Stimulated activated CD8-positive, alpha-beta memory T cell treated with anti-CD3 and anti-CD28 coated beads, Interleukin-15, amount 100 ng/mL, for 4 hours (primary cell): Measurements from ENCODE around the gene SND1.
A peak's percentile ranks its signal among the peaks of the same experiment; 100 is the strongest.

Experiments used
- DNase-seq, 2 donors: peaks; one replicate each; pipeline ENCODE4 v3.0.0-alpha.2; 2020; ENCODE audit warnings: low read depth in 2 of 2

The SND1 gene

GRCh38 chr7:127651556-127652332 lies at the start of gene SND1:
SND1 (plus strand) TSS chr7:127652194; CDS start chr7:127652374, 180 bp downstream.
- peak; percentile 98 to 99 for DNase-seq

- DNase-seq: no peak
Measured at GRCh38 chr7:127608446-127608845, 43.5 kb upstream of the SND1 start.

- DNase-seq: no peak
Measured at GRCh38 chr7:127609297-127609696, 42.7 kb upstream of the SND1 start.

GRCh38 chr7:127612263-127612662 lies 39.7 kb upstream of the SND1 start:
- DNase-seq: no peak

GRCh38 chr7:127616724-127617123 lies 35.3 kb upstream of the SND1 start:
- DNase-seq: no peak

GRCh38 chr7:127618042-127618441 lies 34.0 kb upstream of the SND1 start, which contains the start of gene PAX4:
PAX4 (minus strand) TSS chr7:127618142; CDS start chr7:127615928, 2,214 bp downstream.
- no peak for DNase-seq

GRCh38 chr7:127618775-127619174 lies 33.2 kb upstream of the SND1 start:
- DNase-seq: no peak

GRCh38 chr7:127619681-127620405 lies 32.2 kb upstream of the SND1 start:
- no peak for DNase-seq

- DNase-seq: no peak
Measured at GRCh38 chr7:127620406-127621233, 31.4 kb upstream of the SND1 start.

GRCh38 chr7:127625331-127625730 lies 26.7 kb upstream of the SND1 start:
- no peak for DNase-seq

GRCh38 chr7:127628445-127628844 lies 23.5 kb upstream of the SND1 start:
- no peak for DNase-seq

- no peak for DNase-seq
Measured at GRCh38 chr7:127629268-127629854, 22.6 kb upstream of the SND1 start.

- no peak for DNase-seq
Measured at GRCh38 chr7:127632276-127632910, 19.6 kb upstream of the SND1 start.

GRCh38 chr7:127635659-127636285 lies 16.2 kb upstream of the SND1 start:
- no peak for DNase-seq

- no peak for DNase-seq
Measured at GRCh38 chr7:127638197-127638596, 13.8 kb upstream of the SND1 start.

- DNase-seq: no peak
Measured at GRCh38 chr7:127644484-127644883, 7.5 kb upstream of the SND1 start.

GRCh38 chr7:127647636-127648035 lies 4.4 kb upstream of the SND1 start:
- DNase-seq: no peak

GRCh38 chr7:127648986-127649385 lies 3.0 kb upstream of the SND1 start:
- no peak for DNase-seq

GRCh38 chr7:127650847-127651555 lies 993 bp upstream of the SND1 start:
- no peak for DNase-seq
